Astrocyte of the cerebellum (primary cell): ENCODE results near the gene GPR142.
"Not testable (repeated sequence)": the region's sequence is repeated elsewhere in the genome, so short reads cannot be mapped to it uniquely, and the experiment has no call there.

Experiments used
- DNase-seq: peaks from one replicate; pipeline ENCODE4 v3.0.0-alpha.2; 2011; ENCODE audit warnings: low read depth
- H3K4me3 ChIP-seq: 2 replicates; pipeline ENCODE4 v1.5.1; 2011; ENCODE audit warnings: mild to moderate bottlenecking, low read depth, low read length, moderate library complexity
- CTCF ChIP-seq: IDR thresholded peaks from 2 replicates; pipeline ENCODE4 v1.5.1; 2012; ENCODE audit warnings: low read length, low read depth, moderate library complexity, mild to moderate bottlenecking; ENCODE audit errors: missing control alignments
- in situ Hi-C: cut with HindIII; loops from 2 replicates; pipeline ENCODE4 v1.10.0; 2017; ENCODE audit warnings: low sequenced_read_pairs

GPR142 gene

GRCh38 chr17:74396567-74396966 is 29.3 kb downstream of the GPR142 start:
- TF ChIP-seq CTCF: no peak
- in situ Hi-C loops: no loop called here
- no peak overlapping the region for H3K4me3 ChIP-seq
- no peak for DNase-seq

GRCh38 chr17:74402048-74402447 is 34.7 kb downstream of the GPR142 start:
- in situ Hi-C loops: no loop called here
- DNase-seq: no peak
- TF ChIP-seq CTCF: no peak
- no peak overlapping the region for H3K4me3 ChIP-seq

GRCh38 chr17:74403512-74404137 is 36.3 kb downstream of the GPR142 start:
- in situ Hi-C loops: no loop called here

GRCh38 chr17:74404218-74404617 is 36.9 kb downstream of the GPR142 start:
- no peak overlapping the region for H3K4me3 ChIP-seq
- in situ Hi-C loops: no loop called here
- TF ChIP-seq CTCF: no peak
- DNase-seq: no peak

More at GRCh38 chr17:74403512-74404137, 36.3 kb downstream of the GPR142 start:
- H3K4me3 ChIP-seq: no peak overlapping the region
- no peak for TF ChIP-seq CTCF
- no peak for DNase-seq

- in situ Hi-C loops: no loop called here
- H3K4me3 ChIP-seq: no peak overlapping the region
- TF ChIP-seq CTCF: no peak
- DNase-seq: no peak
Observed at GRCh38 chr17:74404789-74405188, 37.5 kb downstream of the GPR142 start.

- H3K4me3 ChIP-seq, DNase-seq, in situ Hi-C loops: not testable (repeated sequence)
Observed at GRCh38 chr17:74405311-74405710, 38.0 kb downstream of the GPR142 start.

- TF ChIP-seq CTCF: no peak
- no peak overlapping the region for H3K4me3 ChIP-seq
- DNase-seq: no peak
- in situ Hi-C loops: no loop called here
Observed at GRCh38 chr17:74407384-74407783, 40.1 kb downstream of the GPR142 start.
